Measurements from ENCODE around the gene IL1RL1. TPM values are rescaled to one million over a fixed set of nuclear protein-coding genes. Genes with fewer than 3 reads are reported as not detected.

The IL1RL1 gene
- total RNA-seq, 4 donors from 2014 or later: 4.0 to 47.2 (median 15.9) TPM

- no peak for TF ChIP-seq POLR2A (IDR thresholded peaks at IDR 0.05)
- no peak for TF ChIP-seq CTCF (IDR thresholded peaks at IDR 0.05)
- H3K27me3 ChIP-seq: no peaks in the 10 kb centered on the region
- no peaks in the 10 kb centered on the region for H3K36me3 ChIP-seq
- no peak for DNase-seq
- no peaks in the 10 kb centered on the region for H3K4me1 ChIP-seq
- no peak overlapping the region for H3K4me3 ChIP-seq
- no peak overlapping the region for H3K27ac ChIP-seq
- H3K9me3 ChIP-seq: no peaks in the 10 kb centered on the region
Observed at GRCh38 chr2:102306125-102306524, 5.2 kb upstream of the IL1RL1 start.

GRCh38 chr2:102313025-102313424 lies 1.7 kb downstream of the IL1RL1 start:
- Histone ChIP-seq H3K27me3 (no peaks in the 10 kb centered on the region), H3K4me1 (no peaks in the 10 kb centered on the region), H3K9me3 (no peaks in the 10 kb centered on the region), H3K4me3 (no peak overlapping the region), H3K36me3 (no peaks in the 10 kb centered on the region), H3K27ac (no peak overlapping the region)
- no peak for TF ChIP-seq CTCF (IDR thresholded peaks at IDR 0.05)
- no peak for TF ChIP-seq POLR2A (IDR thresholded peaks at IDR 0.05)
- no peak for DNase-seq

DNA sequence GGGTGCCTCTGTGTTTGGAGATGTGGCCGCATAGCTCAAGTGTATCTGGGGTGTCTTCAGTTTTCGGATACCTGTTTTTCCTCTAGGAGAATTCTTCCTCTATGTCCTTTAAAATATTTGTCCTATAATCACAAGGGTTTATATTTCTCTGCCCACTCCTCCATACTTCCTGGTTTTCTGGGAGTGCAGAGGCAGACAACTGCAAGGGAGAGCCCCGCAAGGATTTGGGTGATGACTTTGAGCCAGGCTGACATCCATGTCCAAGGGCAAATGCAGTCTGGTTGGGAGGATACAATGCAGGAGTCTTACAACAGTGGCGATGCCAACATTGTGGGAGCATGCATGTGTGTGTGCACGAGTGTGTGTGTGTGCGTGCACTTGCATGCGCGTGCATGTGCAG lies 2.1 kb downstream of the IL1RL1 start:
- no peak overlapping the region for H3K4me3 ChIP-seq
- DNase-seq: no peak
- H3K27ac ChIP-seq: no peak overlapping the region
- TF ChIP-seq POLR2A (IDR thresholded peaks at IDR 0.05) (no peak), CTCF (IDR thresholded peaks at IDR 0.05) (no peak)
- no peaks in the 10 kb centered on the region for H3K36me3 ChIP-seq
- H3K27me3 ChIP-seq: no peaks in the 10 kb centered on the region
- no peaks in the 10 kb centered on the region for H3K4me1 ChIP-seq
- no peaks in the 10 kb centered on the region for H3K9me3 ChIP-seq

DNA sequence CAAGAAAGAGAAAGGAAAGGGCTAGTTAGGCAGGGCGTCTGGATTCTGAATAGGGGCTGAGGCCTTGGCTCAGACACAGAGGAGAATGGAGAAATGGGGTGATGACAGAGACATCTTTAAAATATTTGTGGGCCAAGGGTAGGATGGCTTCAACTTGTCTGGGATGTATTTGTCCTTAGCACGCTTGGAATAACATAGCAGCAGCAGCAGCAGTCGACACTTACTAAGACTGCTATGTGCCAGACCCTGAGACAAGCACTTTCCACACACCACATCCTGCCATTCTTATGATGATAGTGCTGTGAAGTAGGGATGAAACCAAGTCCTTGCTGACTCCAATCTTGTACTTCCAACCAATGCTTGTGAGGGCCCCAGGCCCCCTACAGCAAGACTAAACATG lies 2.6 kb downstream of the IL1RL1 start:
- TF ChIP-seq CTCF (IDR thresholded peaks at IDR 0.05) (no peak), POLR2A (IDR thresholded peaks at IDR 0.05) (no peak)
- H3K9me3 ChIP-seq: no peaks in the 10 kb centered on the region

DNA sequence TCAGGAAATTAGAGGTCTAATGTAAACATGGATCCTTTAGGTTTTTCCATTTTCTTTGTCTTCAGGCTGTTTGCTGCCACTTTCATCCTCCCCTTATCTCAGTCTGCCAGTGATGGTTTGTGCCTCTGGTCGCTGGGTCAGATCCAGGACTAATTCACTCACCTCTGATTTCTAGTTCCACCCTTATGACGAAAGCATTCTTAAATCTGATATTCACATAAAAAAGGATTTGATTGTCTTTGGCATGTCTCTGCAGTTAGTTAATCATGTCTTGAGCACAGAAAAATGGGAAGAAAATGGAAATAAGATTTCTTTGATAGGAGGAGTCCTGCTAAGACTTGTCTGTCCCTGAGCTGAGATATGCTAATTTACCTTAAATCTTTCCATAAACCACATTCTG lies 4.6 kb downstream of the IL1RL1 start:
- no peak overlapping the region for H3K27ac ChIP-seq
- no peak for DNase-seq
- no peaks in the 10 kb centered on the region for H3K9me3 ChIP-seq
- no peaks in the 10 kb centered on the region for H3K36me3 ChIP-seq
- TF ChIP-seq POLR2A (IDR thresholded peaks at IDR 0.05): no peak
- TF ChIP-seq CTCF (IDR thresholded peaks at IDR 0.05): no peak
- no peaks in the 10 kb centered on the region for H3K4me1 ChIP-seq
- H3K4me3 ChIP-seq: no peak overlapping the region
- H3K27me3 ChIP-seq: no peaks in the 10 kb centered on the region

More for the DNA sequence above, 2.6 kb downstream of the IL1RL1 start:
- DNase-seq: no peak
- H3K4me3 ChIP-seq: no peak overlapping the region
- no peaks in the 10 kb centered on the region for H3K36me3 ChIP-seq
- no peak overlapping the region for H3K27ac ChIP-seq
- no peaks in the 10 kb centered on the region for H3K27me3 ChIP-seq
- no peaks in the 10 kb centered on the region for H3K4me1 ChIP-seq

DNA sequence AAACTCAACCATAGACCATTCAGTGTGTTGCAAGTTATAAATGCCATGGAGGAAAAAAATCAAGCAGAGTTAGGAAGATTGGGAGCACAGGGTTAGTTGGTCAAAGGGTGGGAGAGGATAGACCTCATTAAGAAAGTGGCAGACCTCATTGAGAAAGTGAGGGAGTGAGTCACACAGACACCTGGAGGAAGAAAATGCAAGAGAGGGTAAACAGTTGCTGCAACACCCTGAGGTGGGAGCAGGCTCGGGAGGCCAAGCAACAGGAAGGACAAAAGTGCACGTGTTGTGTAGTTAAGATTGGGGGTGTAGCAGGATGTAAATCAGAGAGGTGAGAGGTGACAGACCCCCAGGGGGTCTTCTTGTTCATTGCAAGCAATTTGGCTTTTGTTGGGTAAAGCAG lies 6.4 kb downstream of the IL1RL1 start:
- no peak overlapping the region for H3K27ac ChIP-seq
- no peak overlapping the region for H3K4me3 ChIP-seq
- H3K4me1 ChIP-seq: no peaks in the 10 kb centered on the region
- no peak for DNase-seq
- no peaks in the 10 kb centered on the region for H3K36me3 ChIP-seq
- no peaks in the 10 kb centered on the region for H3K27me3 ChIP-seq
- H3K9me3 ChIP-seq: no peaks in the 10 kb centered on the region
- no peak for TF ChIP-seq POLR2A (IDR thresholded peaks at IDR 0.05)
- TF ChIP-seq CTCF (IDR thresholded peaks at IDR 0.05): no peak

All from Peyer's patch (tissue), 4 donors.